HepG2 (cell line): ENCODE data around the gene LAMTOR1. TPM values are rescaled to one million over a fixed set of nuclear protein-coding genes. Genes with fewer than 3 reads are reported as not detected.

ENCODE experiments used
- ATAC-seq: fragments of 200-7000 bp; cut with Tn5 transposase; 3 replicates; pipeline ENCODE4 v1.9.1; 2020; ENCODE audit warnings: mild to moderate bottlenecking, moderate library complexity
- BruUV-seq: library from RNA; stranded (reverse); fragments of 400-500 nt; replicated peaks from 2 replicates; lab custom pipeline; 2021; lab: Mats Ljungman, UMichigan
- CTCF ChIA-PET: fragments of 300-600 bp; formaldehyde crosslinking; extraction: SDS; loops from one replicate; lab custom pipeline; 2021; ENCODE audit warnings: low total read pairs, inconsistent platforms, low intra/inter-chr PET ratio; lab: Yijun Ruan, JAX
- POLR2A ChIA-PET: fragments of 350-600 bp; sonication (Branson Sonifier 250); formaldehyde crosslinking; loops from one replicate; lab custom pipeline; 2020; ENCODE audit warnings: antibody characterized with exemption, inconsistent platforms; lab: Yijun Ruan, JAX
- DNase-seq: peaks from one replicate; pipeline ENCODE4 v3.0.0-alpha.2; 2015; ENCODE audit warnings: low spot score
- FAIRE-seq: peaks from 3 replicates; lab custom pipeline; 2011; peaks lifted over from hg19 to GRCh38; lab: Jason Lieb, UNC
- H2AFZ ChIP-seq: one replicate; pipeline ENCODE4 v1.6.1; 2011; ENCODE audit warnings: low read length, inconsistent platforms
- H3K27ac ChIP-seq: fragments of 300-600 bp; 3 replicates; pipeline ENCODE4 v1.8.0; 2011; ENCODE audit warnings: mixed run types, mild to moderate bottlenecking, mixed read lengths, low read length, inconsistent platforms; ENCODE audit not compliant: insufficient read depth; ENCODE audit errors: extremely low read length
- H3K27me3 ChIP-seq, 2 experiments: fragments of 200-600 bp in 1 of 2; 2 replicates in 1 of 2; 3 replicates in 1 of 2; pipeline versions ENCODE4 v1.6.0 to v1.8.0; 2011; ENCODE audit warnings: low read length in 2 of 2, mild to moderate bottlenecking in 2 of 2, moderate library complexity in 2 of 2, inconsistent platforms in 1 of 2; ENCODE audit not compliant: insufficient read depth in 2 of 2, control insufficient read depth in 1 of 2
- H3K36me3 ChIP-seq, 2 experiments: fragments of 200-600 bp in 1 of 2; replicated peaks in 1 of 2; 2 replicates in 1 of 2; 3 replicates in 1 of 2; pipeline versions ENCODE4 v1.5.1 to v1.8.0; 2011; ENCODE audit warnings: low read length in 2 of 2, inconsistent platforms in 1 of 2; ENCODE audit not compliant: insufficient read depth in 2 of 2, control insufficient read depth in 1 of 2
- H3K4me1 ChIP-seq: 2 replicates; pipeline ENCODE4 v1.5.1; 2012; ENCODE audit warnings: low read length, inconsistent platforms; ENCODE audit not compliant: insufficient read depth
- H3K4me2 ChIP-seq: 2 replicates; pipeline ENCODE4 v1.6.0; 2011; ENCODE audit warnings: low read depth, low read length, inconsistent platforms
- H3K4me3 ChIP-seq, 3 experiments: fragments of 200-600 bp in 1 of 3; sonication (generic), shearing (Covaris generic) in 1 of 3; replicated peaks in 1 of 3; 2 replicates each; pipeline ENCODE4 v1.5.1; 2011 to 2016; ENCODE audit warnings: low read length in 3 of 3, inconsistent platforms in 2 of 3, low read depth in 2 of 3, mild to moderate bottlenecking in 2 of 3, control low read depth in 1 of 3, mixed read lengths in 1 of 3; ENCODE audit not compliant: insufficient read depth in 1 of 3
- H3K79me2 ChIP-seq: one replicate; pipeline ENCODE4 v1.6.1; 2011; ENCODE audit warnings: low read length, inconsistent platforms; ENCODE audit not compliant: insufficient read depth
- H3K9ac ChIP-seq: 2 replicates; pipeline ENCODE4 v1.6.0; 2011; ENCODE audit warnings: mild to moderate bottlenecking, low read depth, low read length, inconsistent platforms; ENCODE audit not compliant: insufficient read depth
- H3K9me3 ChIP-seq: 2 replicates; pipeline ENCODE4 v1.5.1; 2012; ENCODE audit warnings: mild to moderate bottlenecking, low read length
- H4K20me1 ChIP-seq: 2 replicates; pipeline ENCODE4 v1.6.0; 2011; ENCODE audit warnings: inconsistent platforms, mild to moderate bottlenecking, low read length, moderate library complexity; ENCODE audit not compliant: insufficient read depth
- HNRNPLL ChIP-seq: fragments of 200-400 bp; formaldehyde crosslinking; IDR thresholded peaks from 2 replicates; pipeline ENCODE4 v1.6.1; 2017; ENCODE audit warnings: mild to moderate bottlenecking, low read depth, low read length; ENCODE audit not compliant: poor library complexity, severe bottlenecking
- ZNF263 ChIP-seq: sonication (generic); formaldehyde crosslinking; IDR thresholded peaks from 2 replicates; pipeline ENCODE4 v1.4.0; 2020; ENCODE audit warnings: missing genetic modification reagents
- ZNF761 ChIP-seq: sonication (generic); formaldehyde crosslinking; conservative IDR thresholded peaks from 2 replicates; pipeline ENCODE4 v1.4.0; 2020; ENCODE audit warnings: mild to moderate bottlenecking, missing genetic modification reagents
- WGBS: methylation state at CpG from one replicate; pipeline ENCODE4 v1.1.6; 2017; ENCODE audit warnings: low lambda C conversion rate; 5-methylcytosine and 5-hydroxymethylcytosine counted together
- in situ Hi-C: cut with HindIII; loops from 2 replicates; pipeline ENCODE4 v1.10.0; 2017; ENCODE audit warnings: low pct_unique_long_range_greater_than_20kb; ENCODE audit not compliant: extremely low pct_ligation_motif_present
- intact Hi-C: fragments of 100-400 bp; cut with micrococcal nuclease; formaldehyde crosslinking; loops from one replicate; pipeline ENCODE4 v1.10.0; 2022; ENCODE audit not compliant: unreplicated experiment
- polyA plus RNA-seq, 8 experiments: library from polyadenylated mRNA; depleted of rRNA in 3 of 8; stranded (reverse) in 7 of 8; unstranded in 1 of 8; fragments of >200 nt; fragmentation: Illumina TruSeq in 4 of 8; extraction: Trizol in 4 of 8; gene quantifications; 2 replicates each; pipeline versions ENCODE4 v1.2.1 to v1.2.3, GENCODE V29; 2011 to 2016; ENCODE audit warnings: low read depth in 4 of 8, missing spikeins in 1 of 8, mixed read lengths in 1 of 8; ENCODE audit not compliant: insufficient read depth in 1 of 8
- total RNA-seq, 5 experiments: library from RNA; depleted of rRNA; stranded (reverse); fragments of >200 nt; fragmentation: Illumina TruSeq; extraction: Trizol; gene quantifications; 2 replicates each; pipeline ENCODE4 v1.2.3, GENCODE V29; 2016; ENCODE audit warnings: low read depth in 1 of 5
- TF ChIP-seq, protein P1 (sequence below): sonication (generic); formaldehyde crosslinking; IDR thresholded peaks from 2 replicates; pipeline ENCODE4 v1.4.0; 2020; ENCODE audit warnings: low read depth, missing genetic modification reagents

Gene LAMTOR1
- total and polyA plus RNA-seq, 2 of the 13 experiments (the other 11 are each of a cell fraction or from before 2014, with no cell fraction given): 60.4 to 66.0 TPM

DNA sequence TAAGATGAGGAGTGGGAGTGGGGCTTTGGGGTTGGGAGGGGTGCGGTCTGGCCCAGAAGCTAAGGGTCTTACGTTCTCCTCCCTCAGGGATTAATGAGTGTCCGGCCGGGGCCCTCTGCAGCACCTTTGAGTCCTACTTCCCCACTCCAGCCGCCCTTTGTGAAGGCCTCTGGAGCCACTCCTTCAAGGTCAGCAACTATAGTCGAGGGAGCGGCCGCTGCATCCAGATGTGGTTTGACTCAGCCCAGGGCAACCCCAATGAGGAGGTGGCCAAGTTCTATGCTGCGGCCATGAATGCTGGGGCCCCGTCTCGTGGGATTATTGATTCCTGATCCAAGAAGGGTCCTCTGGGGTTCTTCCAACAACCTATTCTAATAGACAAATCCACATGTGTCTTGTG lies 36.4 kb upstream of the LAMTOR1 start:
- WGBS: 52% methylated on average over 11 of the region's 11 CpGs
- in situ Hi-C loops: no loop called here
- CTCF ChIA-PET: no interaction called here

More for the DNA sequence above, 36.4 kb upstream of the LAMTOR1 start:
- H3K4me1 ChIP-seq: no peaks in the 10 kb centered on the region
- no peaks in the 10 kb centered on the region for H3K9me3 ChIP-seq
- H4K20me1 ChIP-seq: no peaks in the 10 kb centered on the region
- no peak overlapping the region for H3K27ac ChIP-seq
- POLR2A ChIA-PET: no interaction called here
- peaks cover 0 to 1% of the 10 kb centered on the region in 2 experiments; a peak in 2 of 5 replicates for H3K27me3 ChIP-seq
- intact Hi-C loops: no loop called here
- no peak for DNase-seq
- BruUV-seq: no TSS peak
- ATAC-seq: no peak
- no peak for FAIRE-seq
- no peaks in the 10 kb centered on the region for H3K79me2 ChIP-seq
- H2AFZ ChIP-seq: no peak overlapping the region
- no peak overlapping the region for H3K4me3 ChIP-seq
- H3K9ac ChIP-seq: no peak overlapping the region
- 0 out of 2 replicates have a peak overlapping the region, but pooled peaks have one; percentile 32 for H3K4me2 ChIP-seq
- no peak for TF ChIP-seq ZNF761 (CRISPR knock-in tag)
- peak; percentile 1; the same call in 1 of the 2 replicates for TF ChIP-seq ZNF263 (CRISPR knock-in tag)
- TF ChIP-seq, protein P1, sequence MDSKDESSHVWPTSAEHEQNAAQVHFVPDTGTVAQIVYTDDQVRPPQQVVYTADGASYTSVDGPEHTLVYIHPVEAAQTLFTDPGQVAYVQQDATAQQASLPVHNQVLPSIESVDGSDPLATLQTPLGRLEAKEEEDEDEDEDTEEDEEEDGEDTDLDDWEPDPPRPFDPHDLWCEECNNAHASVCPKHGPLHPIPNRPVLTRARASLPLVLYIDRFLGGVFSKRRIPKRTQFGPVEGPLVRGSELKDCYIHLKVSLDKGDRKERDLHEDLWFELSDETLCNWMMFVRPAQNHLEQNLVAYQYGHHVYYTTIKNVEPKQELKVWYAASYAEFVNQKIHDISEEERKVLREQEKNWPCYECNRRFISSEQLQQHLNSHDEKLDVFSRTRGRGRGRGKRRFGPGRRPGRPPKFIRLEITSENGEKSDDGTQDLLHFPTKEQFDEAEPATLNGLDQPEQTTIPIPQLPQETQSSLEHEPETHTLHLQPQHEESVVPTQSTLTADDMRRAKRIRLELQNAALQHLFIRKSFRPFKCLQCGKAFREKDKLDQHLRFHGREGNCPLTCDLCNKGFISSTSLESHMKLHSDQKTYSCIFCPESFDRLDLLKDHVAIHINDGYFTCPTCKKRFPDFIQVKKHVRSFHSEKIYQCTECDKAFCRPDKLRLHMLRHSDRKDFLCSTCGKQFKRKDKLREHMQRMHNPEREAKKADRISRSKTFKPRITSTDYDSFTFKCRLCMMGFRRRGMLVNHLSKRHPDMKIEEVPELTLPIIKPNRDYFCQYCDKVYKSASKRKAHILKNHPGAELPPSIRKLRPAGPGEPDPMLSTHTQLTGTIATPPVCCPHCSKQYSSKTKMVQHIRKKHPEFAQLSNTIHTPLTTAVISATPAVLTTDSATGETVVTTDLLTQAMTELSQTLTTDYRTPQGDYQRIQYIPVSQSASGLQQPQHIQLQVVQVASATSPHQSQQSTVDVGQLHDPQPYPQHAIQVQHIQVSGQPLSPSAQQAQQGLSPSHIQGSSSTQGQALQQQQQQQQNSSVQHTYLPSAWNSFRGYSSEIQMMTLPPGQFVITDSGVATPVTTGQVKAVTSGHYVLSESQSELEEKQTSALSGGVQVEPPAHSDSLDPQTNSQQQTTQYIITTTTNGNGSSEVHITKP: no peak
- peak; percentile 54 for TF ChIP-seq HNRNPLL
- H3K36me3 ChIP-seq: no peaks in the 10 kb centered on the region
